Measurements from ENCODE around the gene STAT3. TPM values are rescaled to one million over a fixed set of nuclear protein-coding genes. Genes with fewer than 3 reads are reported as not detected.

STAT3 gene
- total and polyA plus RNA-seq, 9 of the 15 experiments (the other 6 are each of a cell fraction or from before 2014, with no cell fraction given): 90.0 to 179 (median 114) TPM

DNA sequence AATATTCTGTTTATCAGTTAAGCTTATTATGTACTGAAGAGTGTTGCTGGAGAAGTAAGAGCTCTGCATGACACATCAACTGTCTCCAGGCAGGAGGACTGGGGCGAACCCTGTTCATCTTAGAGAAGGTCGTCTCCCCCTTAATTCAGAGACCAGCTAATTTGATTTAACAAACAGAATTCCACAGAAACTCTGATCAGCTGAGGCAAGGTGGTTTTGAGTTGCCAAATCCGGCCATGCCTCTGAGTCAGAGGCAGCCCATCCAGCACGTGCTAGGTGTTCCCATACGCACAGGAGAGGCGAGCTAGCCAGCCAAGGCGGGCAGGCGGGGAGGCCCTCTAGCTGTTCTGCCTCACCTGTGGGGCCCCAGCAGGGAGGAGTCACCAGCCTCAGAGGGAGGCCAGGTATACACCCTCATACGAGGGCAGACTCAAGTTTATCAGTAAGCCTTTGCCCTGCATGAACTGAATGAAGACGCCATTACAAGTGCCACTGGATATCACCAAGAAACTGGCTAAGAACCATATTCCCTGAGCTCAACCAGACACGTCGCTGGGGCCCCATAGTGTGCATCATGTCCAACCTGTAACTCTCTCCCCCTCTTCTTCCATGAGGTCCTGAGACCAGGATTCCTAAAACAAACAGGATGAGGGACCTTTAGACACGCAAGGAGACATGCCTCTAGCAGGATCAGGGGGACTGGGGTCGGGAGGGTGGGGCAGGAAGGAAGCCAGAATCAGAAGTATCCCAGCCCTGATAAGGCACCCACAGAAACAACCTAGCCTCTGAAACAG is 74.3 kb downstream of the STAT3 start (continued):
- TF ChIP-seq, protein P1, sequence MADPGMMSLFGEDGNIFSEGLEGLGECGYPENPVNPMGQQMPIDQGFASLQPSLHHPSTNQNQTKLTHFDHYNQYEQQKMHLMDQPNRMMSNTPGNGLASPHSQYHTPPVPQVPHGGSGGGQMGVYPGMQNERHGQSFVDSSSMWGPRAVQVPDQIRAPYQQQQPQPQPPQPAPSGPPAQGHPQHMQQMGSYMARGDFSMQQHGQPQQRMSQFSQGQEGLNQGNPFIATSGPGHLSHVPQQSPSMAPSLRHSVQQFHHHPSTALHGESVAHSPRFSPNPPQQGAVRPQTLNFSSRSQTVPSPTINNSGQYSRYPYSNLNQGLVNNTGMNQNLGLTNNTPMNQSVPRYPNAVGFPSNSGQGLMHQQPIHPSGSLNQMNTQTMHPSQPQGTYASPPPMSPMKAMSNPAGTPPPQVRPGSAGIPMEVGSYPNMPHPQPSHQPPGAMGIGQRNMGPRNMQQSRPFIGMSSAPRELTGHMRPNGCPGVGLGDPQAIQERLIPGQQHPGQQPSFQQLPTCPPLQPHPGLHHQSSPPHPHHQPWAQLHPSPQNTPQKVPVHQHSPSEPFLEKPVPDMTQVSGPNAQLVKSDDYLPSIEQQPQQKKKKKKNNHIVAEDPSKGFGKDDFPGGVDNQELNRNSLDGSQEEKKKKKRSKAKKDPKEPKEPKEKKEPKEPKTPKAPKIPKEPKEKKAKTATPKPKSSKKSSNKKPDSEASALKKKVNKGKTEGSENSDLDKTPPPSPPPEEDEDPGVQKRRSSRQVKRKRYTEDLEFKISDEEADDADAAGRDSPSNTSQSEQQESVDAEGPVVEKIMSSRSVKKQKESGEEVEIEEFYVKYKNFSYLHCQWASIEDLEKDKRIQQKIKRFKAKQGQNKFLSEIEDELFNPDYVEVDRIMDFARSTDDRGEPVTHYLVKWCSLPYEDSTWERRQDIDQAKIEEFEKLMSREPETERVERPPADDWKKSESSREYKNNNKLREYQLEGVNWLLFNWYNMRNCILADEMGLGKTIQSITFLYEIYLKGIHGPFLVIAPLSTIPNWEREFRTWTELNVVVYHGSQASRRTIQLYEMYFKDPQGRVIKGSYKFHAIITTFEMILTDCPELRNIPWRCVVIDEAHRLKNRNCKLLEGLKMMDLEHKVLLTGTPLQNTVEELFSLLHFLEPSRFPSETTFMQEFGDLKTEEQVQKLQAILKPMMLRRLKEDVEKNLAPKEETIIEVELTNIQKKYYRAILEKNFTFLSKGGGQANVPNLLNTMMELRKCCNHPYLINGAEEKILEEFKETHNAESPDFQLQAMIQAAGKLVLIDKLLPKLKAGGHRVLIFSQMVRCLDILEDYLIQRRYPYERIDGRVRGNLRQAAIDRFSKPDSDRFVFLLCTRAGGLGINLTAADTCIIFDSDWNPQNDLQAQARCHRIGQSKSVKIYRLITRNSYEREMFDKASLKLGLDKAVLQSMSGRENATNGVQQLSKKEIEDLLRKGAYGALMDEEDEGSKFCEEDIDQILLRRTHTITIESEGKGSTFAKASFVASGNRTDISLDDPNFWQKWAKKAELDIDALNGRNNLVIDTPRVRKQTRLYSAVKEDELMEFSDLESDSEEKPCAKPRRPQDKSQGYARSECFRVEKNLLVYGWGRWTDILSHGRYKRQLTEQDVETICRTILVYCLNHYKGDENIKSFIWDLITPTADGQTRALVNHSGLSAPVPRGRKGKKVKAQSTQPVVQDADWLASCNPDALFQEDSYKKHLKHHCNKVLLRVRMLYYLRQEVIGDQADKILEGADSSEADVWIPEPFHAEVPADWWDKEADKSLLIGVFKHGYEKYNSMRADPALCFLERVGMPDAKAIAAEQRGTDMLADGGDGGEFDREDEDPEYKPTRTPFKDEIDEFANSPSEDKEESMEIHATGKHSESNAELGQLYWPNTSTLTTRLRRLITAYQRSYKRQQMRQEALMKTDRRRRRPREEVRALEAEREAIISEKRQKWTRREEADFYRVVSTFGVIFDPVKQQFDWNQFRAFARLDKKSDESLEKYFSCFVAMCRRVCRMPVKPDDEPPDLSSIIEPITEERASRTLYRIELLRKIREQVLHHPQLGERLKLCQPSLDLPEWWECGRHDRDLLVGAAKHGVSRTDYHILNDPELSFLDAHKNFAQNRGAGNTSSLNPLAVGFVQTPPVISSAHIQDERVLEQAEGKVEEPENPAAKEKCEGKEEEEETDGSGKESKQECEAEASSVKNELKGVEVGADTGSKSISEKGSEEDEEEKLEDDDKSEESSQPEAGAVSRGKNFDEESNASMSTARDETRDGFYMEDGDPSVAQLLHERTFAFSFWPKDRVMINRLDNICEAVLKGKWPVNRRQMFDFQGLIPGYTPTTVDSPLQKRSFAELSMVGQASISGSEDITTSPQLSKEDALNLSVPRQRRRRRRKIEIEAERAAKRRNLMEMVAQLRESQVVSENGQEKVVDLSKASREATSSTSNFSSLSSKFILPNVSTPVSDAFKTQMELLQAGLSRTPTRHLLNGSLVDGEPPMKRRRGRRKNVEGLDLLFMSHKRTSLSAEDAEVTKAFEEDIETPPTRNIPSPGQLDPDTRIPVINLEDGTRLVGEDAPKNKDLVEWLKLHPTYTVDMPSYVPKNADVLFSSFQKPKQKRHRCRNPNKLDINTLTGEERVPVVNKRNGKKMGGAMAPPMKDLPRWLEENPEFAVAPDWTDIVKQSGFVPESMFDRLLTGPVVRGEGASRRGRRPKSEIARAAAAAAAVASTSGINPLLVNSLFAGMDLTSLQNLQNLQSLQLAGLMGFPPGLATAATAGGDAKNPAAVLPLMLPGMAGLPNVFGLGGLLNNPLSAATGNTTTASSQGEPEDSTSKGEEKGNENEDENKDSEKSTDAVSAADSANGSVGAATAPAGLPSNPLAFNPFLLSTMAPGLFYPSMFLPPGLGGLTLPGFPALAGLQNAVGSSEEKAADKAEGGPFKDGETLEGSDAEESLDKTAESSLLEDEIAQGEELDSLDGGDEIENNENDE (IDR thresholded peaks at IDR 0.05; ENCODE audit: low read depth, low read length): no peak
- TF ChIP-seq, protein P2, sequence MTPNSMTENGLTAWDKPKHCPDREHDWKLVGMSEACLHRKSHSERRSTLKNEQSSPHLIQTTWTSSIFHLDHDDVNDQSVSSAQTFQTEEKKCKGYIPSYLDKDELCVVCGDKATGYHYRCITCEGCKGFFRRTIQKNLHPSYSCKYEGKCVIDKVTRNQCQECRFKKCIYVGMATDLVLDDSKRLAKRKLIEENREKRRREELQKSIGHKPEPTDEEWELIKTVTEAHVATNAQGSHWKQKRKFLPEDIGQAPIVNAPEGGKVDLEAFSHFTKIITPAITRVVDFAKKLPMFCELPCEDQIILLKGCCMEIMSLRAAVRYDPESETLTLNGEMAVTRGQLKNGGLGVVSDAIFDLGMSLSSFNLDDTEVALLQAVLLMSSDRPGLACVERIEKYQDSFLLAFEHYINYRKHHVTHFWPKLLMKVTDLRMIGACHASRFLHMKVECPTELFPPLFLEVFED (CRISPR knock-in tag; conservative IDR thresholded peaks at IDR 0.05): no peak
- TF ChIP-seq ZNF431 (CRISPR knock-in tag; IDR thresholded peaks at IDR 0.05): no peak
- TF ChIP-seq, protein P3, sequence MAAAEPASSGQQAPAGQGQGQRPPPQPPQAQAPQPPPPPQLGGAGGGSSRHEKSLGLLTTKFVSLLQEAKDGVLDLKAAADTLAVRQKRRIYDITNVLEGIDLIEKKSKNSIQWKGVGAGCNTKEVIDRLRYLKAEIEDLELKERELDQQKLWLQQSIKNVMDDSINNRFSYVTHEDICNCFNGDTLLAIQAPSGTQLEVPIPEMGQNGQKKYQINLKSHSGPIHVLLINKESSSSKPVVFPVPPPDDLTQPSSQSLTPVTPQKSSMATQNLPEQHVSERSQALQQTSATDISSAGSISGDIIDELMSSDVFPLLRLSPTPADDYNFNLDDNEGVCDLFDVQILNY (CRISPR knock-in tag; IDR thresholded peaks at IDR 0.05): no peak
- no peak for TF ChIP-seq RAD51 (IDR thresholded peaks at IDR 0.05; ENCODE audit: borderline replicate concordance, low read depth)
- TF ChIP-seq, protein P4, sequence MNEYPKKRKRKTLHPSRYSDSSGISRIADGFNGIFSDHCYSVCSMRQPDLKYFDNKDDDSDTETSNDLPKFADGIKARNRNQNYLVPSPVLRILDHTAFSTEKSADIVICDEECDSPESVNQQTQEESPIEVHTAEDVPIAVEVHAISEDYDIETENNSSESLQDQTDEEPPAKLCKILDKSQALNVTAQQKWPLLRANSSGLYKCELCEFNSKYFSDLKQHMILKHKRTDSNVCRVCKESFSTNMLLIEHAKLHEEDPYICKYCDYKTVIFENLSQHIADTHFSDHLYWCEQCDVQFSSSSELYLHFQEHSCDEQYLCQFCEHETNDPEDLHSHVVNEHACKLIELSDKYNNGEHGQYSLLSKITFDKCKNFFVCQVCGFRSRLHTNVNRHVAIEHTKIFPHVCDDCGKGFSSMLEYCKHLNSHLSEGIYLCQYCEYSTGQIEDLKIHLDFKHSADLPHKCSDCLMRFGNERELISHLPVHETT (CRISPR knock-in tag; conservative IDR thresholded peaks at IDR 0.05 in 1 of 2, IDR thresholded peaks at IDR 0.05 in 1 of 2): peak in 1 of 2 experiments; percentile 65; a peak in 2 of 4 replicates
- TF ChIP-seq FOSL1 (tag; conservative IDR thresholded peaks at IDR 0.05): peak; percentile 77
- peak; percentile 84; the same call in 1 of the 2 replicates for TF ChIP-seq ZNF77 (CRISPR knock-in tag; IDR thresholded peaks at IDR 0.05)
- no peak for TF ChIP-seq PYGO2 (tag; IDR thresholded peaks at IDR 0.05)
- TF ChIP-seq SAP30 (IDR thresholded peaks at IDR 0.05; ENCODE audit: borderline replicate concordance, insufficient read depth, low read depth, low read length, poor library complexity, severe bottlenecking): no peak
